Measurements from ENCODE around the gene IFNG-AS1. TPM values are rescaled to one million over a fixed set of nuclear protein-coding genes. Genes with fewer than 3 reads are reported as not detected.

IFNG-AS1 gene
- total RNA-seq, 4 donors from 2014 or later: 0.27 to 0.50 TPM; not detected in 2

DNA sequence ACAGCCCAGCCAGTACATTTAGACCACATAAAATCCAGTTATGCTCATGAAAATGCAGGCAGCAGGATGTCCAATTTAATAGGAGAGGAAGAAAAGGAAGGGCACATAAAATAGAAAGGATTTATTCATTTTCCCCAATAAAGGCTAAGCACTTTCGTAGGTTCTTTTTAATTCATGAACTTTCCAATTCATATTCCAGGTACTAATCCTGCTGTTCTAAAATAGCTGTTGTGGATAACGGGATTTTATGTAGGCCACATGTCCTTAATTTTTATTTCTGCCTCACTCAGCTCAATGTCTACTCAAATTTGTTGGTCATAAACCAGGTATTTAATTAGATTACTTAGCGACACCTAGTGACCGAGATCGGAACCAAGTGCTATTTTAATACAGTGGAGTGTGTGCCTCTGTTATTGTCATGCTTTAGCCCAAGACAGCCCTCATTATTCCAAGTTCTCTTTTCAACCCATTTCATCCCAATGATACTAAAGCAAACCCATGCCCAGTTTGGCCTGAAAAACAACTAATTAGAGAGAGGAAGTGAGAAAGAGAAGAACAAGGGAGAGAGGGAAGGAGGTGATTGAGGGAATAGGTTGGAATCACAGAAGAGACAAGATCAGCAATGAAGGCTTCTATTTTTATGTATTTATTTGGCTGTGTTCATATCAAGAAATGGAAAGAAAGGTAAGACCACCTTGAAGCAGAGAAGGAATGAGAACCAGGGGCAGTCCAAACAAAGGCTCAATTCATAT lies 45.9 kb upstream of the IFNG-AS1 start:
- Histone ChIP-seq H3K4me1 (no peaks in the 10 kb centered on the region), H3K27ac (no peak overlapping the region), H3K36me3 (no peaks in the 10 kb centered on the region), H3K4me3 (replicated peaks in 1 of 3) (no peak overlapping the region), H3K27me3 (no peaks in the 10 kb centered on the region), H3K9me3 (no peaks in the 10 kb centered on the region)
- DNase-seq: peak; percentile 69 to 70
- intact Hi-C loops (cut with DNase I): loop anchor here (5.0 kb wide), 2 partner anchors 501 to 586 kb away; no protein-coding TSS in a partner anchor
- no peak for TF ChIP-seq POLR2A (IDR thresholded peaks at IDR 0.05)
- TF ChIP-seq, protein P1, sequence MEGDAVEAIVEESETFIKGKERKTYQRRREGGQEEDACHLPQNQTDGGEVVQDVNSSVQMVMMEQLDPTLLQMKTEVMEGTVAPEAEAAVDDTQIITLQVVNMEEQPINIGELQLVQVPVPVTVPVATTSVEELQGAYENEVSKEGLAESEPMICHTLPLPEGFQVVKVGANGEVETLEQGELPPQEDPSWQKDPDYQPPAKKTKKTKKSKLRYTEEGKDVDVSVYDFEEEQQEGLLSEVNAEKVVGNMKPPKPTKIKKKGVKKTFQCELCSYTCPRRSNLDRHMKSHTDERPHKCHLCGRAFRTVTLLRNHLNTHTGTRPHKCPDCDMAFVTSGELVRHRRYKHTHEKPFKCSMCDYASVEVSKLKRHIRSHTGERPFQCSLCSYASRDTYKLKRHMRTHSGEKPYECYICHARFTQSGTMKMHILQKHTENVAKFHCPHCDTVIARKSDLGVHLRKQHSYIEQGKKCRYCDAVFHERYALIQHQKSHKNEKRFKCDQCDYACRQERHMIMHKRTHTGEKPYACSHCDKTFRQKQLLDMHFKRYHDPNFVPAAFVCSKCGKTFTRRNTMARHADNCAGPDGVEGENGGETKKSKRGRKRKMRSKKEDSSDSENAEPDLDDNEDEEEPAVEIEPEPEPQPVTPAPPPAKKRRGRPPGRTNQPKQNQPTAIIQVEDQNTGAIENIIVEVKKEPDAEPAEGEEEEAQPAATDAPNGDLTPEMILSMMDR (IDR thresholded peaks at IDR 0.05): peak; percentile 39 to 87 (median 71)
- 14 to 17% methylated on average over 5 of the region's 5 CpGs for WGBS, 2 donors

- no peak for DNase-seq
- no peaks in the 10 kb centered on the region for H3K4me1 ChIP-seq
- H3K27ac ChIP-seq: no peak overlapping the region
- TF ChIP-seq, protein P1 (IDR thresholded peaks at IDR 0.05): no peak
- no peak for TF ChIP-seq POLR2A (IDR thresholded peaks at IDR 0.05)
- WGBS, 2 donors: 75 to 86% methylated on average over 5 of the region's 5 CpGs
- H3K27me3 ChIP-seq: no peaks in the 10 kb centered on the region
- no peaks in the 10 kb centered on the region for H3K9me3 ChIP-seq
- no peak overlapping the region for H3K4me3 ChIP-seq (replicated peaks in 1 of 3)
- H3K36me3 ChIP-seq: no peaks in the 10 kb centered on the region
- intact Hi-C loops (cut with DNase I): loop anchor here (5.0 kb wide), 2 partner anchors 502 to 587 kb away; no protein-coding TSS in a partner anchor
These were observed 45.2 kb upstream of the IFNG-AS1 start for GRCh38 chr12:67944093-67944492.

GRCh38 chr12:67952787-67953186 lies 36.5 kb upstream of the IFNG-AS1 start:
- H3K4me1 ChIP-seq: no peaks in the 10 kb centered on the region
- 91% methylated on average over 2 of the region's 2 CpGs for WGBS, 2 donors
- TF ChIP-seq, protein P1 (IDR thresholded peaks at IDR 0.05): no peak
- no peak for TF ChIP-seq POLR2A (IDR thresholded peaks at IDR 0.05)
- H3K9me3 ChIP-seq: no peaks in the 10 kb centered on the region
- H3K27ac ChIP-seq: no peak overlapping the region
- DNase-seq: no peak
- no peaks in the 10 kb centered on the region for H3K27me3 ChIP-seq
- H3K36me3 ChIP-seq: no peaks in the 10 kb centered on the region
- H3K4me3 ChIP-seq (replicated peaks in 1 of 3): no peak overlapping the region
- intact Hi-C loops (cut with DNase I): no loop called here

- WGBS, 2 donors: 73 to 75% methylated on average over 4 of the region's 4 CpGs
These were observed 31.9 kb upstream of the IFNG-AS1 start for GRCh38 chr12:67957383-67957782.

GRCh38 chr12:67958187-67958586 lies 31.1 kb upstream of the IFNG-AS1 start:
- TF ChIP-seq POLR2A (IDR thresholded peaks at IDR 0.05): no peak
- TF ChIP-seq, protein P1 (IDR thresholded peaks at IDR 0.05): no peak
- H3K27me3 ChIP-seq: no peaks in the 10 kb centered on the region
- WGBS, 2 donors: 74 to 81% methylated on average over 4 of the region's 4 CpGs
- no peaks in the 10 kb centered on the region for H3K9me3 ChIP-seq
- intact Hi-C loops (cut with DNase I): no loop called here
- H3K4me3 ChIP-seq (replicated peaks in 1 of 3): no peak overlapping the region
- H3K27ac ChIP-seq: no peak overlapping the region
- no peaks in the 10 kb centered on the region for H3K36me3 ChIP-seq
- no peak for DNase-seq
- H3K4me1 ChIP-seq: no peaks in the 10 kb centered on the region

More at GRCh38 chr12:67957383-67957782, 31.9 kb upstream of the IFNG-AS1 start:
- Histone ChIP-seq H3K4me1 (no peaks in the 10 kb centered on the region), H3K9me3 (no peaks in the 10 kb centered on the region), H3K36me3 (no peaks in the 10 kb centered on the region), H3K27ac (no peak overlapping the region), H3K27me3 (no peaks in the 10 kb centered on the region), H3K4me3 (replicated peaks in 1 of 3) (no peak overlapping the region)
- intact Hi-C loops (cut with DNase I): no loop called here
- DNase-seq: peak in 1 of 2 donors; percentile 3
- no peak for TF ChIP-seq POLR2A (IDR thresholded peaks at IDR 0.05)
- TF ChIP-seq, protein P1 (IDR thresholded peaks at IDR 0.05): no peak
